Right lung (tissue), 5 donors: ENCODE data around the gene SEC22C. TPM values are rescaled to one million over a fixed set of nuclear protein-coding genes. Genes with fewer than 3 reads are reported as not detected.
"Not testable (repeated sequence)": the region's sequence is repeated elsewhere in the genome, so short reads cannot be mapped to it uniquely, and the experiment has no call there.

ENCODE experiments used
- DNase-seq, 2 donors: peaks; one replicate each; pipeline ENCODE4 v3.0.0-alpha.2; 2013
- polyA plus RNA-seq, 5 donors: library from polyadenylated mRNA; unstranded; fragments of 120-200 nt; gene quantifications; one replicate each; pipeline versions ENCODE4 v1.2.1 to v1.2.3, GENCODE V29; 2013; ENCODE audit warnings: inconsistent platforms in 1 of 5, low replicate concordance in 1 of 5; ENCODE audit not compliant: insufficient read length in 5 of 5, insufficient read depth in 1 of 5

The SEC22C gene
- polyA plus RNA-seq, 5 donors, result 37.1 to 51.6 (median 43.3) TPM

- DNase-seq, result no peak
Observed at GRCh38 chr3:42588625-42589024, 6.9 kb upstream of the SEC22C start.

GRCh38 chr3:42582474-42583070 is 805 bp upstream of the SEC22C start:
- no peak for DNase-seq

- DNase-seq, result no peak
Observed at GRCh38 chr3:42581400-42581708, 413 bp downstream of the SEC22C start.

DNA sequence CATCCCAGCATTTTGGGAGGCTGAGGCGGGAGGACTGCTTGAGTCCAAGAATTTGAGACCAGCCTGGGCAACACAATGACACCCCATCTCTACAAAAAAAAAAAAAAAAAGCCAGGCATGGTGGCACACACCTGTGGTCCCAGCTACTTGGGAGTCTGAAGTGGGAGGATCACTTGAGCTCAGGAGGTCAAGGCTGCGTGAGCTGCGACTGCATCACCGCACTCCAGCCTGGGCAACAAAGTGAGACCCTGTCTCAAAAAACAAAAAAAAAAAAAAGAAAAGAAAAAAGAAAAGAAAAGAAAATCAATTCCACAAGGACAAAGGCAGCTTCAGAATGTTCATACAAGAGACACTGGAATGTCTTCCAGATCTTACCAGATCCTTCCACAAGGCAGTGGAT is 2.4 kb downstream of the SEC22C start:
- DNase-seq, result not testable (repeated sequence)

GRCh38 chr3:42578054-42578453 is 3.7 kb downstream of the SEC22C start:
- no peak for DNase-seq

- DNase-seq, result no peak
Observed at GRCh38 chr3:42575137-42575741, 6.5 kb downstream of the SEC22C start.

GRCh38 chr3:42572278-42572677 is 9.5 kb downstream of the SEC22C start:
- DNase-seq, result no peak

- no peak for DNase-seq
Observed at GRCh38 chr3:42569593-42570142, 12.1 kb downstream of the SEC22C start.

DNA sequence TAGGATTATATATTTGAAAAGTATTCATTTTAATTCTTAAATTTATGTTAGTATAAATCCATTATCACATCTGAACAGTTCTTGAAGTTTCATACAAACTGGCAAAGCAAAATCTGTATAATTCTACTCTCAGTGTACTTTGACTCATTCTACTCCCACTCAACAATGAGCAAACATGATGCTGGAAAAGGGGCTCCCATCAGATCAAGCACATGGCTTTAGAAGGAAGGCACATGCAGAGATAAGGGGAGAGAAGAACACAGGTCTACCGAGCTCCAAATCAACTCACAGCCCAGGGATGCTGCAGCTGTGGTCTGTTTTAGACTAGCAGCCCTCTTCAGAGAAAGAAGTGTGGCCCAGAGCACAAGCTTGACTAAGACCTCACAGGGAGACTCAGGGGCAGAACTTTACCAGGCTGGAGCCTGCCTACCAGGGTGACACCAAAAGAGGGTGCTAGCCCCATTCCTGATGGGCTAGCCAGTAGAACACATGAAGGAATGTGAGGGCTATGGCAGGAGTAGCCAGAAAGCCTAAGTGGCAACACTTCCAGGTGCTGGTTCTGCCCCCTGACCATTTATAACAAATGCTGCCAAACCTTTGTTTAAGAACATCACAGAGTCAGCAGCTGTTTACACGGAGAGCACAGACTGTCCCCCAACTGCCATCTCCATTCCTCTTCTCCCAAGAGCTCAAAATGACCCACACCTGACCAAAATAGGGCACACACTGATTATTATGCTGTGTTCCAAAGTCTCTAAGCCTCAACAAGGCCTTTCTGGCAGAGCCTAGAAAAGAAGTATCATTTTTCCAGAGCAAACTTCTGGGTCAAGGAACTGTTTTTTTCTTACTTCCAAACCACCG is 19.5 kb downstream of the SEC22C start:
- DNase-seq, result no peak

GRCh38 chr3:42557854-42558253 is 23.9 kb downstream of the SEC22C start:
- DNase-seq, result no peak

DNA sequence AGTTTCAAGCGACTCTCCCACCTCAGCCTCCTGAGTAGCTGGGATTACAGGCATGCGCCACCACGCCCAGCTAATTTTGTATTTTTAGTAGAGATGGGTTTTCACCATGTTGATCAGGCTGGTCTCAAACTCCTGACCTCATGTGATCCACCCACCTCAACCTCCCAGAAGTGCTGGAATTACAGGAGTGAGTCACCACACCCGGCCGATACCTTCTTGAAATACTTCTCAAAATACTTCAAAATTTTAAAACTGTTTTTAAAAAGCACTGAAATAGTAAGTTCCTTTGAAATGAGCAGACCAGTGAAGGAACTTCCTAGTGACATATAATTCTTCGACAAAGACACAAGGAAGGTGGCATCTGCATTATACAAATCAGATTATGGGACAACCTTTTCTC is 24.9 kb downstream of the SEC22C start:
- not testable (repeated sequence) for DNase-seq

DNA sequence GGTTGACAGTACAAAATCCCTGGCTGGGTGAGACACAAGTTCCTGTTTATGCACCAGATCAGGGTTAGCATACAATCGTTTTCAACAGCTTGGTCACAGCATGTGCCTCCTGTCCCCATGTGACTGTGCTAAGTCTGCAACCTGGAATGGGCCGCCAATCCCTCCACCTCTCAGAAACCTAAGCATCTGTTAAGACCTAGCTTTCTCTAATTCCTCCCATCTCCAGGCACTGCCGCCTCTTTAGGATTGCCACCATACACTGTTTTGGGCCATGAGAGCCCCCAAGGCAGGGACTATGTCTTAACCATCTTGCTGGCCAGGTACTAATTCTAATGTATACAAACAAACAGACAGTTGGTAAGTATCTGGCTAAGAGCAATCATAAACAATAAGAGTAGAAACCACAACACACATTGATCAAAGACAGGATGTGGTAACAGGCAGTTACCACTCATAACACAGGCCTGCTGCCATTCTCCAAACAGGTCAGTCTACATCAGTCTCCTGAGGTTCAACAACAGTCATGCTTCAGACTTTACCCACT is 25.6 kb downstream of the SEC22C start:
- no peak for DNase-seq

DNA sequence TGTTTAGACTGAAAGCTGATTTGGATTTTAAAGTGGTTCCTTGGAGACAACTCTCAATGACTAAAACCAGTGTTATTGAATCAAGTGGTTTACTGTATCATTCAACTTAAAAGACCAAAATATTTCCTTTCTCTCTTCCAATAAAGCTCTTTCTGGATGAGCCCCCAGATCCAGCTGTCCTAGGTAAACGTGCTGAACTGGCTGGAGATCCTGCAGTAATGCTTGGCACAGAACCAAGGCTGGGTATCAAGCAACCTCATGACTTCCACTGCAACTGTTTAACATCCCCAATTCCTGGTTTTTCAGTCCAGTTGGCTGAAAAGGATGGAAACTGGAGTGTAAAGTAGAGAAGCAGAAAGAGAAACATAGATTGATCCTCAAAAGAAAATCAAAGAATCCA is 28.9 kb downstream of the SEC22C start:
- no peak for DNase-seq

GRCh38 chr3:42550250-42550649 is 31.5 kb downstream of the SEC22C start:
- DNase-seq, result no peak

DNA sequence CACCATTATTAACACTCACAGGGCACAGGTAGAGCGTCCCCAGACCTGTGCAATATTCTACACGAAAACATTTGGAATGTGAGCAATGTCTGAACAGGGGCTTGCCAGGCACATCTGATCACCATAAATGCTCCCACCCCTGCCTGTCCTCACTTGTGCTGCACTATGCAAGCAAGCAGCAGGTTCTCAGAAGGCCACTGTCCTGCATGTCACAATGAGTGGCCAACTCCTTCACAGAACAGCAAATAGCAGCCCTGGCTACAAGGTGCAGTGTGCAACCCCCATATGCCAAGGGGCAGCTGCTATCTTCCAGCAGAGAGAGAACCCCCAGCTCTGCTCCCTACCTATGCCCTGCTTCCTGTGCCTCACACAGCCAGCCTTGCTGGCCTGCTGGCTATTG is 32.6 kb downstream of the SEC22C start:
- DNase-seq, result no peak

DNA sequence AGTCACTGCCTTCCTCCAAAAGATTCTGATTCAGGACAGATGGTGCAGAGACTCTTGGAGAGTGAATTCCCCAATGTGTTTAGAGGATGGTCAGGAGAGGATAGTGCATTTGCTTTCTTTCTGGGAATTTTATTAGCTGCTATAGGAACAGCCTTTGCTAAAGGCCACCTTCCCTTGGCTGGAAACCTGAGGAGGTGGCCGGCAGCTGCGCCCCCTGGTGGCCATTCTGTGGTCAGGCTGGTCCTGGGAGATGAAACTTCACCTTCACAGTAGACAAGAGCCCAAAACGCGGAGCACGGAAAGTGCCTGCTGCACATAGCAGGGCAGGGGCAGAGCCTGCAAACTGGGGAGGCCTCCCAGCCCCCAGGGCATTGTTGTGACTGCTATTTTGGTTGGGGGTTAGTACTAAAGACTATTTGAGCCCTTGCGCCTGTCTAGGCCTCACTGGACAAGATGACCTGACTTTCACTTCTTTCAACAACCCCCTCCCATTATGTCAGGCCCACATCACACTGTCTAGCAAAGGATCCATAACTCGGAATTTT is 34.3 kb downstream of the SEC22C start:
- peak in 1 of 2 donors; percentile 32 for DNase-seq

- no peak for DNase-seq
Observed at GRCh38 chr3:42546691-42547213, 35.0 kb downstream of the SEC22C start.

GRCh38 chr3:42545284-42545900 is 36.4 kb downstream of the SEC22C start:
- DNase-seq, result no peak

DNA sequence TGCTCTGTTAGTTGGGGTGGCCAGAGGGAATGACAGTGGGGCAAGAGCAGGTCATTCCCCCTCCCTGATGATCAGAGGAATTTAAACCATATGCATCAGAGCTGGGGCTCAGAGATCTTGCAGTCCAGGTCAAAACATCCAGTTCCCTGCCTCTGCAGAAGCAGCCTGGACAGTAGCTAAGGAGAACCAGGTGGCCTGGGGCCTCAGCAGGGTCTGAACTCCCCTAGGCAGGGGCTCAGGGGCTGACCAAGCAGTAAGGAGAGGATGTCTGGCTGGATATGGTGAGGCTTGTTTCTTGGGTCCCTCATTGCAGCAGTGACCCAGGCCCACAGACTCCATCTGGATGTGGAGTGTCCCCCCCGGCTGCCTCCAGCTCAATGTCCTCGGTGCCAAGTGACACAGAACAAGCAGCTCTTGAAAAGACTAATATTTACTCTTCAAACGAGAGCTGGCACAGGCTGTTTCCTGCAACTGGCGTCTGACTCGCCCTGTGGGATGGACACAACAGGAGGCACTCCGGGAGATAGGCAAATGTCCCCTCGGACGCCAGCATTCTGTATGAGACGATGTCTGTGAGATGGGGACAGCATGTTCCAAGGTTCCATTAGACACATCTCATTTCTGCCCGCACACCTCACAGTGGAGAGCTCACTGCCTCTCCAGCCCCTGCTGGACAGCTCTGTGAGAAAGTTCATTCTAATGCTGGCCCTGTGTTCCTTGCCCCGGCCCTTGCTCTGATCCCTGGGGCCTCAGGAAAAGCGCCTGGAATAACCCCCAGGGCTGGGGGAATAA is 37.1 kb downstream of the SEC22C start:
- peak; percentile 48 to 57 for DNase-seq

DNA sequence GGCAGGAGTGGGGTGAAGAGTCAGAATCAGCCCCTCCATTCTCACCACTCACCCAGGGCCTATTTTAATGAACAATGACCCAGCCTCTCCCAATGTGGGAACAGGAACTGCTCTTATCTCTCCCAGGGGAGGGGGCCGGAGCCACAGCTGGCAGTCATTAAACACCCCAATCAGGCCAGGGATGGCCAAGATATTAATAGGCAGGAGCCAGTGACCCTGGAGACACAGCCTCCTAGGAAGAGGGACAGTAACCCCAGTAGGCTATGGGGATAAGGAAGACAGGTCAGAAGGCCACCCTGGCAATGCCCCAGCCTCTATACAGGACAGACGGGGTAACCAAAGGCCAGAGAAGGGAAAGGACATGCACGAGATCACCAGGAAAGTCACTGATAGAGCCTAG is 40.7 kb downstream of the SEC22C start:
- no peak for DNase-seq
